ENCODE measurements around the gene MKI67.

GRCh38 chr10:128080641-128081040 lies 45.6 kb downstream of the MKI67 start:
- TF ChIP-seq CTCF (IDR thresholded peaks at IDR 0.05; ENCODE audit: low read length) (no peak), EZH2 (optimal IDR thresholded peaks at IDR 0.05; ENCODE audit: low read depth, low read length) (no peak)
